H1 (cell line): ENCODE results near the gene SPAG16.

ENCODE experiments used
- ASH2L ChIP-seq: fragments of 200-600, 300-600 bp; sonication (generic); IDR thresholded peaks from one replicate; pipeline ENCODE4 v1.7.1; 2017; ENCODE audit warnings: low read length
- CEBPB ChIP-seq: IDR thresholded peaks from 2 replicates; pipeline ENCODE4 v1.6.1; 2012; ENCODE audit warnings: low read depth, low read length
- POLR2A ChIP-seq, 2 experiments: IDR thresholded peaks; 1 replicate in 1 of 2; 2 replicates in 1 of 2; pipeline ENCODE4 v1.6.1; 2011; ENCODE audit warnings: low read depth in 2 of 2, low read length in 2 of 2, mild to moderate bottlenecking in 2 of 2; ENCODE audit errors: control extremely low read depth in 1 of 2
- POLR2AphosphoS5 ChIP-seq: IDR thresholded peaks from 2 replicates; pipeline ENCODE4 v1.6.1; 2011; ENCODE audit warnings: low read depth, low read length
- RAD21 ChIP-seq, 2 experiments: IDR thresholded peaks in 1 of 2; conservative IDR thresholded peaks in 1 of 2; 2 replicates each; pipeline ENCODE4 v1.6.1; 2011; ENCODE audit warnings: low read depth in 2 of 2, low read length in 2 of 2, improper control_type of control experiment in 1 of 2, inconsistent platforms in 1 of 2, mild to moderate bottlenecking in 1 of 2, moderate library complexity in 1 of 2
- SP1 ChIP-seq: IDR thresholded peaks from 2 replicates; pipeline ENCODE4 v1.6.1; 2011; ENCODE audit warnings: low read depth, low read length
- TF ChIP-seq, protein P1 (sequence below), 3 experiments: IDR thresholded peaks; 1 replicate in 2 of 3; 2 replicates in 1 of 3; pipeline versions ENCODE4 v1.5.1 to v1.6.1; 2011; ENCODE audit warnings: low read length in 3 of 3, mild to moderate bottlenecking in 3 of 3, inconsistent platforms in 2 of 3, low read depth in 1 of 3, moderate library complexity in 1 of 3; ENCODE audit not compliant: insufficient read depth in 1 of 3; ENCODE audit errors: control extremely low read depth in 1 of 3

DNA sequence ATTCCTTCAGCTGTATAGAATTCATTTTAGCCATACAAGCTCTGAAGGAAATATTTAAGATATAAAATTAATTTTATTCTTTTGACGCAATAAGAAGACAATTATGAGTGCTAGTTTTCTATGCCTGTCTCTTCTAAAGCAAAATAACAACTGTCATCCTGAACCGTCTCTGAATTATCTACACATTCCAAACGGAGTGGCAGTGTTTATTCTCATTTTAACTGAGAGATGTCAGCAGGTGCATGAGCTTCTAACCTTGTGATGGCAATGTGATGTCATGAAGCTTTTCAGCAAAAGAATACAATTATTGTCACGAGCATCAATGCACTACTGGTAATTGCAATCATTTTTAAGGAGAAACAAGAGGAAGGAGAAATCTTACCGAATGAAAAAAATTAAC, 274.8 kb downstream of the SPAG16 start:
- no peak for TF ChIP-seq CEBPB
- no peak for TF ChIP-seq POLR2AphosphoS5
- no peak for TF ChIP-seq ASH2L
- TF ChIP-seq, protein P1, sequence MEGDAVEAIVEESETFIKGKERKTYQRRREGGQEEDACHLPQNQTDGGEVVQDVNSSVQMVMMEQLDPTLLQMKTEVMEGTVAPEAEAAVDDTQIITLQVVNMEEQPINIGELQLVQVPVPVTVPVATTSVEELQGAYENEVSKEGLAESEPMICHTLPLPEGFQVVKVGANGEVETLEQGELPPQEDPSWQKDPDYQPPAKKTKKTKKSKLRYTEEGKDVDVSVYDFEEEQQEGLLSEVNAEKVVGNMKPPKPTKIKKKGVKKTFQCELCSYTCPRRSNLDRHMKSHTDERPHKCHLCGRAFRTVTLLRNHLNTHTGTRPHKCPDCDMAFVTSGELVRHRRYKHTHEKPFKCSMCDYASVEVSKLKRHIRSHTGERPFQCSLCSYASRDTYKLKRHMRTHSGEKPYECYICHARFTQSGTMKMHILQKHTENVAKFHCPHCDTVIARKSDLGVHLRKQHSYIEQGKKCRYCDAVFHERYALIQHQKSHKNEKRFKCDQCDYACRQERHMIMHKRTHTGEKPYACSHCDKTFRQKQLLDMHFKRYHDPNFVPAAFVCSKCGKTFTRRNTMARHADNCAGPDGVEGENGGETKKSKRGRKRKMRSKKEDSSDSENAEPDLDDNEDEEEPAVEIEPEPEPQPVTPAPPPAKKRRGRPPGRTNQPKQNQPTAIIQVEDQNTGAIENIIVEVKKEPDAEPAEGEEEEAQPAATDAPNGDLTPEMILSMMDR (IDR thresholded peaks at IDR 0.05; ENCODE audit: control extremely low read depth in 1 of 3, insufficient read depth in 1 of 3, low read depth in 1 of 3, low read length in 3 of 3), result no peak
- TF ChIP-seq POLR2A (IDR thresholded peaks at IDR 0.05; ENCODE audit: control extremely low read depth in 1 of 2, low read depth in 2 of 2, low read length in 2 of 2), result no peak
- TF ChIP-seq SP1, result no peak
- no peak for TF ChIP-seq RAD21 (IDR thresholded peaks at IDR 0.05 in 1 of 2, conservative IDR thresholded peaks at IDR 0.05 in 1 of 2; ENCODE audit: low read depth in 2 of 2, low read length in 2 of 2)
